Activated T-cell treated with anti-CD3 and anti-CD28 coated beads for 4 hours (primary cell): Measurements from ENCODE around the gene HYAL3.
A peak's percentile ranks its signal among the peaks of the same experiment; 100 is the strongest.
"Not testable (repeated sequence)": the region's sequence is repeated elsewhere in the genome, so short reads cannot be mapped to it uniquely, and the experiment has no call there.

Source experiments
- DNase-seq: peaks from one replicate; pipeline ENCODE4 v3.0.0-alpha.2; 2020

HYAL3 gene

GRCh38 chr3:50268703-50269451, 30.3 kb downstream of the HYAL3 start, which contains the start of gene SEMA3B:
SEMA3B (plus strand) TSS chr3:50269147; CDS start chr3:50269241, 94 bp downstream.
- no peak for DNase-seq

DNA sequence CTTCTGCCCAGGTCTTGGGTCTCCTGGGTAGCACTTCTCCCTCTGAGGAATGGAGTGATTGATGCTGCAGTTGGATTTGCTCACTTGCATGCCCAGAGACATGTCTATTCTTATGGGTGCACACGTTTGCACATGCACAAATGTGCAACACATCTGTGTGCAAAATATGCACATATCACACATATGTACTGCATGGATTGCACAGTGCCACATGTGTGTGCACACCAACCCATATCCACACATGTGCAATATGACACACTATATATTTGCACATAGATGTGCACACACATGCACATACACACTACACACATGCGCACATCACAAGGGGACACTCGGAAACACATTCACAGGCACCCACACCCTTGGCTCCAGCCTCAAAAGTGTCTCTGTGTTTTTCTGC, 30.9 kb downstream of the HYAL3 start:
- no peak for DNase-seq

DNA sequence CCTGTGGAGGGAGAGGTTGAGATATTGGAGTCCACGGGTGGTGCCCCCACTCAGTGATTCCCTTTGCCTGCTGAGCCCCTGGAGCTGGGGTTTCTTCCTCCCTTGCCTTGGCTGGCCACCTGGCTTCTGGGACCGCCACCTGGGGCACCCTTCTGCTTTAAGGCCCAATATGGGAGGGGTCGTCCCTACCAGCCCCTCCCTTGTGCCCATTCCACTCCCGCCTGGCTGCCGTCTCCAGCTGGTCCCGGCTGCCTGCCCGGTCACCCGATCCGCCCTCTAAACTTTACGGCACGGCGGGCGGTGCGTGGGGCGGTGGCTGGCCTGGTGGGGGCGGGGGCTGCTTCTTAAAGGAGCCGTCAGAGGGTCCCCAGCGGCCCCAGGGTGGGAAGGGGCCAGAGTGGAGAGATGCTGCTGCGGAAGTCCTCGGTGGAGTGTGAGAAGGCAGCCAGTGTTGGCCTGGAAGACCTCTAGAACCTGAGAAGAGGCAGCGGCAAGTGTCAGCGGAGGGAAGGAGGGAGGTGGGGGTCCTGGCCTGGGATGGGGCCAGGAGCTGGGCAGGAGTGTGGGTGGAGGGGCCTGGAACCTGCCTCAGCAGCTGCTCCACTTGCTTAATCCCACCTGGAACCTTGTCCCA, 31.8 kb downstream of the HYAL3 start:
- DNase-seq = no peak

DNA sequence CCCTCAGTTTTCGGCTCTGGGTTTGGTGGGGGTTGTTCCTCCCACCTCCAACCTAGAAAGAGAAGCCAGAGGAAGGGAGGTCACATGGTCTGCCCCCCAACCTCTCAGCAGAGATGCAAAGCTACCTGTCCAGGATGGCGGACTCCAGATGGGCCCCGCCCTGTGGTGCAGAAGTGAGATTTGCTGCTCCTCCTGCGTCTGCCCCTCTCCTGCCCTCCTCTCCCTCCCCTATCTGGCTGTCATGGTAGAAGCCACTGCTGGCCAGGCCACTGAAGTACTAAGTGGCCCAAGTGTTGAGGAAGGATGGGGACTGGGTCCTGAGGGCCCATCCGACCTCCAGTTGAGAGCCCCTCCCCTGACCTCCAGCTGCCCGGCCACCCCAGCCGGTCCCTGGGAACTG, 32.4 kb downstream of the HYAL3 start:
- DNase-seq = no peak

DNA sequence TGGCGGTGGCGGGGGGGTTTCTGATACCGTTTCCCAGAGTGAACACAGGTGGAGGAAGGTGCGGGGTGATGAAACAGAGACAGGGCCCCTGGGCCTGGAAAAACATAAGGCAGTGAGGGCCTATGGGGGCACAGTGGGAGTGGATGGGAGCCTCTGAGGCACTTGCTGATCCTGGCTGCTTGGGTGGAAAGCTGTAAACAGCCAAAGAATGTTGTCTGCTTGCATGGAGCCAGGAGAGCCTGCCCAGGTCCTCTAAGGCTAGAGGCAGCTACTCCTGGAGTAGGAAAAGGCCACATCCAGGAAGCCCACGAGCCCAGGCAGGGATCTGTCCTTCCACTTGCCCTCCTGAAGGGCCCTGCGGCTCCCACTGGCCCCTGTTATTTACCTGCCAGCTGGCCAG, 33.2 kb downstream of the HYAL3 start:
- DNase-seq = no peak

DNA sequence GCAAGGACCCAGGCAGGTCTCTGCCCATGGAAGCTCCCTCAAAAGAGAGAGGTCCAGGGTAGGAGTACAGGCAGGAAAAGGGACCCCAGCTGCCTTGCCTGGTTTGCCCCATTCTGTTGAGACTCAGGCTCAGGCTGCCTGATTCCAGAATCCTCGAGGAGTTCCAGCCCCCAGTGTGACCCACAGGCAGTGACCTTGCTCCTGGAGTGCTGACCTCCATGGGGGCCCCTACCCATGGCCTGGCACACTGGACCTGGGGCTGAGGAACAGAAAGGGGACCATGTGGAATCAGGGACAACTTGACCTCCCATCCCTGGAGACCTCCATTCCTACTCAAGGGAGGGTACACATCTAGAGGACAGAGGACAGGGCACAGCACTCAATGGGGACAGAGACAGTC, 33.6 kb downstream of the HYAL3 start:
- DNase-seq = no peak

DNA sequence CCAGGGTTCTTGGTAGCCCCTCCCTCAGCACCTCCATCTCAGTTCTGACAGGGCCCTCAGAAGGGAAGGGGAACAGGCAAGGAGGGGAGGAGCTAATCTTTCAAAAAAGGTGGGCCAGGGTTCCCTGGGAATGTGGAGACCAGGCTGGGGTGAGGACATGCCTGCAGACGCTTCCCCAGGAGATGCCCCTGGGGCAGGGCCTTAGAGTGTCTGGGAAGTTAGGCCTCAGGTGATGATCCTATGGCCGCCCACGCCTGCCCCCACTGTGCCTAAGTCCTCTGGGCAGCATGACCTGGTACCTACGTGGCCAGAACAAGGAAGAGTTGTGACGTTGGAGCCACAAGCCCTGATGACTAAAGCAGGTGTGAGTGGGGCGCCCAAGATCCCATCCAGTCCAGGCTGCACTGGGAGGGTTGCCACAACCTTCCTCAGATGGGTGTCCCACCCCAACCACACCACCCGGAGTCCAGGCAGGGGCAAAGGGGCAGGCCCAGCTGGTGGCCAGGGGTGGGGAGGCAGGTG, 34.2 kb downstream of the HYAL3 start:
- DNase-seq = no peak

DNA sequence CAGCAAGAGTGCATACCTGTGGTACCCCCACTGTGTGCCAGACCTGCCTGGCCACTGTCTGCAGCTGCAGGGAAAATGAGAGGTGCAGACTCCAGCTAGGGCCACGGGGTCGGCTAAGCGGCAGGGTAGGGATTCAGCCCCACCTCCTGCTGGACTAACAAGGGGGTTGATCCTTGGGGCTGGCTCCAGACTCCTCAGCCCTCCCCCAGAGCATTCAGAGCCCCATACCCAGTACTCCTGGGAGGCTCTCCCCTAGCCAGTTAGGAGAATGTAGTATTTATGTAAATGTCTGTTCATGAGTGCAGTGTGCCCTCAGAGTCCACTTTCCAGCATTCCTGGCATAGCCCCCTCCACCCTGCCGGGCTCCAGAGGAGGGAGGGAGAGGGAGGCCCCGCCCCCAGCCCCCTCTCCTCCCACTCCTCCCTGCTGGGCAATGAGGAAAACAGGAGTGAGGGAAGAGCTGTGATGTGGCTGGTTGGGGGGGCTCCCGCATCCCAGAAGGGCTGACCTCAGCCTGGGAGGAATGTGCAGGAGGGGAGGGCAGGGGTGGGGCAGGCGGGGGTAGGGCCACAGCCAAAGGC, 34.7 kb downstream of the HYAL3 start:
- DNase-seq = no peak

- DNase-seq = no peak
Measured at GRCh38 chr3:50263478-50264382, 35.5 kb downstream of the HYAL3 start.

- DNase-seq = no peak
Measured at GRCh38 chr3:50262778-50263177, 36.4 kb downstream of the HYAL3 start.

DNA sequence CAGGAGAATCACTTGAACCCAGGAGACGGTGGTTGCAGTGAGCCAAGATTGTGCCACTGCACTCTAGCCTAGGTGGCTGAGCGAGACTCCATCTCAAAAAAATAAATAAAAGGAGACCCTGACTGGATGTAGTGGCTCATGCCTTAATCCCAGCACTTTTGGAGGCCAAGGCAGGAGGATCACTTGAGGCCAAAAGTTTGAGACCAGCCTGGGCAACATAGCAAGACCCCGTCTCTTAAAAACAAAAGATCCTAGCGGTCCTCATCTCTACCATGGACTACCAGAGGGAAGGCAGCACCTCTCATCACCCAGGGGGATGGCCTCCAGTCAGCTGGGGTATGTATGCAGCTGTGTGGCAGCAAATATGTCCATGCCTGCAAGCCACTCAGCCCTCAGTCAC, 37.0 kb downstream of the HYAL3 start:
- not testable (repeated sequence) for DNase-seq

DNA sequence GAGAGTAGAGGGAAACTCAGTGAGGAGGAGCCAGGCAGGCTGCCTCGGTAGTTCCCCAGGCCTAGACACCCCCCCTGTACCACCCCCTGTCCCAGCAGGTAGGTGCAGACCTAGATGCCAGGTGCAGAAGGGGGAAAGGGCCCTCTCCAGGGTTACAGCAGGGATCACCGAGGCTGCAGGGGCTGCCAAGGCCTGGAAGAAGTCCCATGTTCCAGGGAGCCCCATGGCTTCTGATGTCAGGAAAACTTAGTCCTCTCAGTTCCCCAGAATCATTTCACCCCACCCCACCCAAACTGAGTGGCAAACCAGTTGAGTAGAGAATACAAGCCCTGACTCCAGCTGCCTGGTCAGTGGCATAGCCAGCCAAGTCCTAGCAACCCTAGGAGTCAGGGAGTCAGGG, 37.7 kb downstream of the HYAL3 start:
- DNase-seq = no peak

GRCh38 chr3:50260942-50261441, 38.2 kb downstream of the HYAL3 start:
- no peak for DNase-seq

GRCh38 chr3:50260027-50260941, 38.9 kb downstream of the HYAL3 start:
- DNase-seq = peak; percentile 69

DNA sequence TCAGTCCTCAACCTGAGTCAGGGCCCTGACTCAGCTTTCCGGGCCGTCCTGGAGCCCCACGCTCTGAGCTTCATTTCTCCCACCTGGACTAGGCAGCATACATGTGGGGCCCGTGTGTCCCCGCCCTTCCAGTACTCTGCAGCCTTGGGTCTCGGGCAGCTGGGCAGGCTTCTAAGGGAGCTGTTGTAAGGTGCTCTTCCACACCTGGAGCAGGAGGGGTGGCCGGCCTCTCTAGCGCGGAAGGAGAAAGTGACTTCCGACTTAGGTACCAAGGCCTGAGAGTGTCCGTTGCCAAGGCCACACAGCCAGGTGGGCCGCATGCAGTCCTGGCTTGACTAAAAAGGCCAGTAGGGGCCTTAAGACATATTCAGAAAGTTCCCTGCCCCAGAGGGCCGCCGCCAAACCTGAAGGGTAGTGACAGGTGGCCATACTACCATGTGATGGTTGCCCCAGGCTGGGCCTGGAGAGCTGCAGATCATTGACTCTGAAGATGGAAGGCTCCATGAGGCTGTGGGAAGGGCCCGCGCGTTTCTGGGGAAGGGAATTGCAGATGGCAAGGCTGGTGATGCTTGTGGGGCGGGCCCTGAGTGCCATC, 39.7 kb downstream of the HYAL3 start:
- no peak for DNase-seq

DNA sequence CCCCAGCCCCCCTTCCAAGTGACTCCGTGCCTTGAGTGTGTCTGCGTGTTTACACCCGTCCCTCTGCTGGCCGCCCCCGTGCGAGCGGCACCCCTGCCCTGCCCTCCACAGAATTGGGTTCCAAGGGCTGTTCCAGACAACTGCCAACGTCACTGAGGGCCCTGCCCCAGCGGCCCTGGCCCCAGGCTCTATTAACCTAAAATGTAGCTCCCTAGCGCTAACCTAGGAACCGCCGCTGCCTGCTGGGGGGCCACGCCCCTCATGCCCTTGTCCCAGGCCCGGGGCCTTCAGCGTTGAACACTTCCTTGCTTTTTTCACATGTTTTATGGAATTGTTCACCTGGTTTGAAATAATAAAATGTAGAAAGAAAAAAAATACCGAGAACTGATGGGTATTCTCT, 40.2 kb downstream of the HYAL3 start:
- DNase-seq = no peak

GRCh38 chr3:50258029-50258680, 41.0 kb downstream of the HYAL3 start:
- no peak for DNase-seq

DNA sequence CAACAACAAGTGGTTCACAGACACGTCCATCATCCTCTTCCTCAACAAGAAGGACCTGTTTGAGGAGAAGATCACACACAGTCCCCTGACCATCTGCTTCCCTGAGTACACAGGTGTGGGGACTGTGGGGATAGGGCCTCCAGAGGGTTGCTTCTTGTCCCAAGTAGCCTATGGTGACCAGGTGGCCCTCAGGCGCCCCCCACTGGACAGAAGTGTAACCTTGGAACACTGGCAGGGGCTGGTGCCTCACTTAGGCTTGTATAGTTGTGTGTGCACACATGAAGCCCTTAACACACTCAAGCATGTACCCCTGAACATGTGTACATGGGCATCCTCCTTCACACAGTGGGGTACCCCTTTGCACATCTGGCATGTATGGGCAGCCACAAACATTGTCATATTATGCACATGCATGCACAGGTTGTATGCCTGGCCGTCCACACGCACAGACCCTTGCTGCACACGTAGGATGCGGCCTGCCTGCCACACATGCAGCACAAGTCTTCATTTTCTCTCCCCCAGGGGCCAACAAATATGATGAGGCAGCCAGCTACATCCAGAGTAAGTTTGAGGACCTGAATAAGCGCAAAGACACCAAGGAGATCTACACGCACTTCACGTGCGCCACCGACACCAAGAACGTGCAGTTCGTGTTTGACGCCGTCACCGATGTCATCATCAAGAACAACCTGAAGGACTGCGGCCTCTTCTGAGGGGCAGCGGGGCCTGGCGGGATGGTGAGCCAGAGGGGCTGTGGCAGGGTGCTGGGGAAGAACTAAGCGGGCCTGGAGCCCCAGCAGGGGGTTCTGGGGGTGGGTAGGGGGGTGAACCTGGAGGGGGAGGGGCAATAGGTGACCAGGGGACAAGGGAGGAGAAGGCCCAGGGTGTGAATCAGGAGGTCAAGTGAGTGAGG, 42.0 kb downstream of the HYAL3 start:
- no peak for DNase-seq

DNA sequence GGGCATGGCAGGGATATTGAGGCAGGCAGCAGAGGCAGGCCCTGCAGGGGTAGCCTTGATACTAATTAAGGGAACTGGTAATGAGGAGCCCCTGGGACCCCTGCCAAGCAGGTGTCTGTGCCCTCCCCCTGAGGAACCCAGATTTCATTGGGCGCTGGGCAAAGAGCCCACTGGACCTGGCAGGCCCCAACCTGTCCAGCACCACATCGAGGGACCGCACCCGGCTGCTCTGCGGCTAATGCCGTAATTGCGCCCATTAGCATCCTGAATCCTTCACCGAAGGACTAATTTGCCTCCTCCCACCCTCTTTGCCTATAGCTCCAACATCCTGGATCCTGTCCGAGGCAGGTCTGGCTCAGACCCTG, 44.0 kb downstream of the HYAL3 start:
- no peak for DNase-seq
